Choroid plexus epithelial cell (primary cell): ENCODE data around the gene TWF2.

Experiments used
- DNase-seq: peaks from one replicate; pipeline ENCODE4 v3.0.0-alpha.2; 2010; ENCODE audit warnings: low read depth
- H3K4me3 ChIP-seq: 2 replicates; pipeline ENCODE4 v1.5.1; 2011; ENCODE audit warnings: low read depth, mild to moderate bottlenecking, control low read depth, low read length, moderate library complexity
- CTCF ChIP-seq: conservative IDR thresholded peaks from 2 replicates; pipeline ENCODE4 v1.5.1; 2011; ENCODE audit warnings: low read depth, mild to moderate bottlenecking, control low read depth, inconsistent platforms, low read length, moderate library complexity

TWF2 gene

GRCh38 chr3:52185837-52186236, 53.1 kb downstream of the TWF2 start:
- no peak overlapping the region for H3K4me3 ChIP-seq
- TF ChIP-seq CTCF = no peak
- DNase-seq = no peak

GRCh38 chr3:52185311-52185710, 53.6 kb downstream of the TWF2 start:
- DNase-seq = no peak
- no peak overlapping the region for H3K4me3 ChIP-seq
- TF ChIP-seq CTCF = no peak

GRCh38 chr3:52184690-52185089, 54.3 kb downstream of the TWF2 start:
- DNase-seq = no peak
- TF ChIP-seq CTCF = no peak
- no peak overlapping the region for H3K4me3 ChIP-seq

- DNase-seq = no peak
- TF ChIP-seq CTCF = no peak
- H3K4me3 ChIP-seq = no peak overlapping the region
These were observed 55.0 kb downstream of the TWF2 start for GRCh38 chr3:52183786-52184445.

- no peak for TF ChIP-seq CTCF
- H3K4me3 ChIP-seq = no peak overlapping the region
- DNase-seq = no peak
These were observed 56.3 kb downstream of the TWF2 start for GRCh38 chr3:52182691-52183090.

- no peak for DNase-seq
- no peak for TF ChIP-seq CTCF
- H3K4me3 ChIP-seq = no peak overlapping the region
These were observed 56.8 kb downstream of the TWF2 start for GRCh38 chr3:52182196-52182595.

GRCh38 chr3:52181543-52181942, 57.4 kb downstream of the TWF2 start:
- H3K4me3 ChIP-seq = no peak overlapping the region
- peak; percentile 58 for DNase-seq
- no peak for TF ChIP-seq CTCF
